ENCODE data around the gene HPSE2.

- TF ChIP-seq ZNF274 (IDR thresholded peaks at IDR 0.05; ENCODE audit: low read depth, low read length) = no peak
- no peak for TF ChIP-seq YY1 (IDR thresholded peaks at IDR 0.05; ENCODE audit: insufficient read depth, insufficient read length)
These were observed 155.2 kb downstream of the HPSE2 start for GRCh38 chr10:99080275-99080945.

Data from NT2/D1 (cell line).